Bronchial epithelial cell (primary cell): ENCODE measurements around the gene C10orf143. TPM values are rescaled to one million over a fixed set of nuclear protein-coding genes. Genes with fewer than 3 reads are reported as not detected.

Experiments
- DNase-seq: peaks from one replicate; pipeline ENCODE4 v3.0.0-alpha.2; 2010; ENCODE audit warnings: low read depth
- FAIRE-seq: peaks from 2 replicates; lab custom pipeline; 2011; peaks lifted over from hg19 to GRCh38; lab: Jason Lieb, UNC
- H3K27me3 ChIP-seq: 2 replicates; pipeline ENCODE4 v1.5.1; 2011; ENCODE audit warnings: low read length; ENCODE audit not compliant: control insufficient read depth, insufficient read depth
- H3K36me3 ChIP-seq: 2 replicates; pipeline ENCODE4 v1.5.1; 2011; ENCODE audit warnings: low read length; ENCODE audit not compliant: control insufficient read depth, insufficient read depth
- H3K4me3 ChIP-seq: 2 replicates; pipeline ENCODE4 v1.5.1; 2011; ENCODE audit warnings: mild to moderate bottlenecking, low read depth, low read length, control low read depth
- CTCF ChIP-seq: IDR thresholded peaks from 2 replicates; pipeline ENCODE4 v1.5.1; 2011; ENCODE audit warnings: mild to moderate bottlenecking, moderate library complexity, low read length, control low read depth, inconsistent platforms; ENCODE audit not compliant: insufficient read depth, severe bottlenecking
- total RNA-seq: library from RNA; depleted of rRNA; stranded (reverse); fragments of >200 nt; gene quantifications from 2 replicates; pipeline ENCODE4 v1.2.1, GENCODE V29; 2014

C10orf143 gene
- total RNA-seq, 1 donor from 2014 or later: 0.26 TPM

GRCh38 chr10:130015075-130015695 lies 95.4 kb downstream of the C10orf143 start:
- no peaks in the 10 kb centered on the region for H3K27me3 ChIP-seq
- no peak for FAIRE-seq
- no peak overlapping the region for H3K4me3 ChIP-seq
- no peak for TF ChIP-seq CTCF
- no peak for DNase-seq
- no peaks in the 10 kb centered on the region for H3K36me3 ChIP-seq

GRCh38 chr10:130014263-130015074 lies 96.2 kb downstream of the C10orf143 start:
- Histone ChIP-seq H3K27me3 (no peaks in the 10 kb centered on the region), H3K4me3 (no peak overlapping the region), H3K36me3 (no peaks in the 10 kb centered on the region)
- FAIRE-seq: no peak
- DNase-seq: no peak
- TF ChIP-seq CTCF: no peak

Other genes starting within 250 kb of the C10orf143 start
- 0.26 TPM in 1 of 2 replicates, not detected in the other for gene EBF3, start 146.6 kb downstream of the C10orf143 start, total RNA-seq
- 171 and 200 TPM in 2 replicates for gene GLRX3, start 25.6 kb upstream of the C10orf143 start, total RNA-seq